ENCODE measurements around the gene C3orf52.
"Not testable (repeated sequence)": the region's sequence is repeated elsewhere in the genome, so short reads cannot be mapped to it uniquely, and the experiment has no call there.

C3orf52 gene

GRCh38 chr3:112086076-112086854 lies at the start of gene C3orf52:
TSS of gene C3orf52 (plus strand) at chr3:112086389. CDS start at chr3:112086408, 19 bp downstream.
- Histone ChIP-seq H3K9me2 (replicated peaks; ENCODE audit: insufficient read depth, low read length) (no peaks in the 10 kb centered on the region), H3K36me3 (ENCODE audit: low read length) (no peaks in the 10 kb centered on the region), H3K4me3 (ENCODE audit: insufficient read depth, low read length, poor library complexity, severe bottlenecking) (peak within 1 kb of the TSS; percentile 69), H2AFZ (ENCODE audit: low read depth, low read length, severe bottlenecking) (peak within 1 kb of the TSS; percentile 99), H3K27me3 (ENCODE audit: low read length) (no peaks in the 10 kb centered on the region), H3K4me2 (ENCODE audit: low read depth, low read length, poor library complexity, severe bottlenecking) (peak within 1 kb of the TSS; percentile 91), H3K27ac (ENCODE audit: low read depth, low read length) (no peak within 1 kb of the TSS), H3K9ac (ENCODE audit: low read length) (peak within 1 kb of the TSS; percentile 66), H3K79me2 (ENCODE audit: insufficient read depth, low read length) (no peaks in the 10 kb centered on the region), H3K9me3 (ENCODE audit: insufficient read depth, low read length) (no peaks in the 10 kb centered on the region), H4K20me1 (ENCODE audit: low read depth, low read length) (no peaks in the 10 kb centered on the region), H3F3A (ENCODE audit: insufficient read depth) (no peaks in the 10 kb centered on the region)
- TF ChIP-seq EZH2phosphoT487 (conservative IDR thresholded peaks at IDR 0.05; ENCODE audit: low read length) (no peak), CTCF (IDR thresholded peaks at IDR 0.05; ENCODE audit: insufficient read depth, low read length, poor library complexity, severe bottlenecking) (no peak)

- H2AFZ ChIP-seq (ENCODE audit: low read depth, low read length, severe bottlenecking); H3K9me3 ChIP-seq (ENCODE audit: insufficient read depth, low read length); H4K20me1 ChIP-seq (ENCODE audit: low read depth, low read length); H3K27me3 ChIP-seq (ENCODE audit: low read length); H3K36me3 ChIP-seq (ENCODE audit: low read length); H3K4me2 ChIP-seq (ENCODE audit: low read depth, low read length, poor library complexity, severe bottlenecking); H3F3A ChIP-seq (ENCODE audit: insufficient read depth); H3K9me2 ChIP-seq (replicated peaks; ENCODE audit: insufficient read depth, low read length); H3K9ac ChIP-seq (ENCODE audit: low read length); H3K27ac ChIP-seq (ENCODE audit: low read depth, low read length); H3K79me2 ChIP-seq (ENCODE audit: insufficient read depth, low read length); H3K4me3 ChIP-seq (ENCODE audit: insufficient read depth, low read length, poor library complexity, severe bottlenecking): not testable (repeated sequence)
These were observed 49.0 kb upstream of the C3orf52 start for GRCh38 chr3:112037194-112037593.

GRCh38 chr3:112038863-112039262 lies 47.3 kb upstream of the C3orf52 start:
- TF ChIP-seq CTCF (IDR thresholded peaks at IDR 0.05; ENCODE audit: insufficient read depth, low read length, poor library complexity, severe bottlenecking) (no peak), EZH2phosphoT487 (conservative IDR thresholded peaks at IDR 0.05; ENCODE audit: low read length) (no peak)
- Histone ChIP-seq H3F3A (ENCODE audit: insufficient read depth) (no peaks in the 10 kb centered on the region), H3K36me3 (ENCODE audit: low read length) (no peaks in the 10 kb centered on the region), H2AFZ (ENCODE audit: low read depth, low read length, severe bottlenecking) (no peak overlapping the region), H3K27ac (ENCODE audit: low read depth, low read length) (no peak overlapping the region), H4K20me1 (ENCODE audit: low read depth, low read length) (no peaks in the 10 kb centered on the region), H3K9ac (ENCODE audit: low read length) (no peak overlapping the region), H3K79me2 (ENCODE audit: insufficient read depth, low read length) (no peaks in the 10 kb centered on the region), H3K9me3 (ENCODE audit: insufficient read depth, low read length) (no peaks in the 10 kb centered on the region), H3K4me3 (ENCODE audit: insufficient read depth, low read length, poor library complexity, severe bottlenecking) (no peak overlapping the region), H3K9me2 (replicated peaks; ENCODE audit: insufficient read depth, low read length) (no peaks in the 10 kb centered on the region), H3K27me3 (ENCODE audit: low read length) (no peaks in the 10 kb centered on the region), H3K4me2 (ENCODE audit: low read depth, low read length, poor library complexity, severe bottlenecking) (no peak overlapping the region)

GRCh38 chr3:112041321-112041720 lies 44.9 kb upstream of the C3orf52 start:
- no peaks in the 10 kb centered on the region for H3K27me3 ChIP-seq (ENCODE audit: low read length)
- H3K9me3 ChIP-seq (ENCODE audit: insufficient read depth, low read length): no peaks in the 10 kb centered on the region
- H3K9ac ChIP-seq (ENCODE audit: low read length): no peak overlapping the region
- no peak overlapping the region for H3K4me3 ChIP-seq (ENCODE audit: insufficient read depth, low read length, poor library complexity, severe bottlenecking)
- H4K20me1 ChIP-seq (ENCODE audit: low read depth, low read length): no peaks in the 10 kb centered on the region
- no peaks in the 10 kb centered on the region for H3K79me2 ChIP-seq (ENCODE audit: insufficient read depth, low read length)
- H3F3A ChIP-seq (ENCODE audit: insufficient read depth): no peaks in the 10 kb centered on the region
- no peak overlapping the region for H2AFZ ChIP-seq (ENCODE audit: low read depth, low read length, severe bottlenecking)
- H3K27ac ChIP-seq (ENCODE audit: low read depth, low read length): no peak overlapping the region
- no peaks in the 10 kb centered on the region for H3K9me2 ChIP-seq (replicated peaks; ENCODE audit: insufficient read depth, low read length)
- no peak overlapping the region for H3K4me2 ChIP-seq (ENCODE audit: low read depth, low read length, poor library complexity, severe bottlenecking)
- TF ChIP-seq CTCF (IDR thresholded peaks at IDR 0.05; ENCODE audit: insufficient read depth, low read length, poor library complexity, severe bottlenecking) (no peak), EZH2phosphoT487 (conservative IDR thresholded peaks at IDR 0.05; ENCODE audit: low read length) (no peak)
- H3K36me3 ChIP-seq (ENCODE audit: low read length): no peaks in the 10 kb centered on the region
